Stimulated activated CD4-positive, alpha-beta T cell treated with anti-CD3 and anti-CD28 coated beads, Interleukin-2, amount 100 ng/mL, for 48 hours (primary cell): ENCODE results near the gene BCAR3.
"Not testable (repeated sequence)": the region's sequence is repeated elsewhere in the genome, so short reads cannot be mapped to it uniquely, and the experiment has no call there.

Source experiments
- DNase-seq, 2 donors: peaks; one replicate each; pipeline ENCODE4 v3.0.0-alpha.2; 2020

BCAR3 gene

DNA sequence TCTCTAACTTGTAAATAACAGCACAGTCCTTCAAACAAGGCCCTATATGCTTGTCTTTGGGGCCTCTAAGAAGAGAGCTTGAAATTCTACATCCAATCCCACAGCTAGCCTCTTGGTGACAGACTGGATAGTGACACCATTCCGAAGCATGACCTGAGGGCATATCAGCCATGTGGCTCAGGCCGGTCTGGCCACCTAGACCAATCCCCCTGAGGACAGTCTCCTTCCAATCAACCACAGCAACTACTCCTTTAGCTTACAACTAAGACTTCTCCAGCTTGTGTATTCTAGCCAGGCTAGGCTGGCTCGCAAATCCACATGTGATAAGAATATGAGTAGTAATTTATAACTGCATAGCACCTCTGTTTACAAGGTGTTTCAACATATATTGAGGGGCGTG, 14.0 kb downstream of the BCAR3 start:
- no peak for DNase-seq

DNA sequence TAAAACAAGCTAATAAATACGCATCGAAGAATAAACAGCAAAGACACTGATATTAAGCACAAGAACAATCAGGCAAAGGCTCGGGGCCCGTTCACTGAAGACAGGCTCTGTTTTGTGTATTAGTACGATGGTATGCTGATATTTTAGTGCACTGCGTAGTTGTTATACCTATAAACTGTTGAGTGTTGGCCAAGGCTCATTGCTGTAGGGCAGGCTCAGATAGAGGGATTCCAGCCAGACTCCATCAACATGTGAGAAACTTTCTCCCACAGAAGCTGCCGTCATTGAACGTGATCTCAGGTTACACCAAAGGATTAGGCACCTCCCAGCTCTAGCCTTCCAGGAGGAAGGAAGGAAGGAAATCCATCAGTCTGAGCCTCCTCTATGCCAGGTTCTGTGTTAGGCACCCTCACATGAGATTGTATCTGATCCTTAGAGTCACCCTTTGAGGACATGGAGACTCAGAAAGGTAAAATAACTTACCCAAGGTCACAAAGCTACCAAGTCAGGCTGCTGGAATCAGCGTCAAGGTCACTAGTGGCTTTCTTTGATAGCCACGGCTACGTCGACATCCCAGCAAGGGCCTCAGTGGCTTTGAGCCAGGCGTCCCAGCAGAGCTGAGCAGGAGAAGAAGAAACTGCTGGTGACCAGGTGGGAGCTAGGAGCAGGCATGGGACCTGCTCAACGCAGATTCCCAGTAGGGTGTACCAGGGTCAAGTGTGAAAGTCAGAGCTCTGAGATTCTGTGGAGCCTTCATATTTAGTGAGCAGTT, 14.8 kb downstream of the BCAR3 start:
- no peak for DNase-seq

DNA sequence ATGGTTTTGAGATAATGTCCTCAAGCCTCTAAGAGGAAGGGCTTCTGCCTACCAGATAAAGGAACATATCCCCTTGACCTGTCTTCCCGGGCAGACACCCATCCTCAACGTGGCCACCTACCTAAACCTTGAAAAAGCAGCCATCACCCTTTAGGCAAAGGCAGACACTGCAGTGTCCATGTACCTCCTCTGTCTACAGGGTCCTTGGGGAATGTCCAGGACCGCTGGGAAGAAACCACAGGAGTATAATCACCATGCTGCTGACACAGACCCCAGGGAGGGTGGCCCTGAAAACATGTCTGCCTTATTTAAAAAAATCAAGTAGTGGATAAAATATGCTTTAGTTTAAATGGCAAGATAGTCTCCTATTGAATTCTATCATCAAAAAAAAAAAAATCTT, 16.6 kb downstream of the BCAR3 start:
- no peak for DNase-seq

DNA sequence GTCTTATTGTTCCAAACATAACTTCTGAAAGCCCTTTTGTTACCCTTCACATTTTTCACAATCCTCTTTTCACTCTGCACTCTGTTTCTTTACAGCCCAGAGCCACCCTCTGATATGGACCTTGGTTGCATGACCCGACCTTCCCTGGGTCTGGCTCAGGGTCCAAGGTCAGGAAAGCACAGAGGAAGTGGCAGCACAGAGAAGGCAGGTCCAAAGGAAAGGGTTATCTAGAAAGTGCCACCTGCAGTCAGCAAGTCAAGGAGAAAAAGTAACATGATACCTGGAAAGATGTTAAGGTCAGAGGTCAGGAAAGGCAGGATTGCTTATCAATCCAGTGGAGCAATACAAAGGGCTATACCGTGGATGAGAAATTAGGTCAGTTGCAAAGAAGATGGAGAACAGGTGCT, 18.4 kb downstream of the BCAR3 start:
- no peak for DNase-seq

DNA sequence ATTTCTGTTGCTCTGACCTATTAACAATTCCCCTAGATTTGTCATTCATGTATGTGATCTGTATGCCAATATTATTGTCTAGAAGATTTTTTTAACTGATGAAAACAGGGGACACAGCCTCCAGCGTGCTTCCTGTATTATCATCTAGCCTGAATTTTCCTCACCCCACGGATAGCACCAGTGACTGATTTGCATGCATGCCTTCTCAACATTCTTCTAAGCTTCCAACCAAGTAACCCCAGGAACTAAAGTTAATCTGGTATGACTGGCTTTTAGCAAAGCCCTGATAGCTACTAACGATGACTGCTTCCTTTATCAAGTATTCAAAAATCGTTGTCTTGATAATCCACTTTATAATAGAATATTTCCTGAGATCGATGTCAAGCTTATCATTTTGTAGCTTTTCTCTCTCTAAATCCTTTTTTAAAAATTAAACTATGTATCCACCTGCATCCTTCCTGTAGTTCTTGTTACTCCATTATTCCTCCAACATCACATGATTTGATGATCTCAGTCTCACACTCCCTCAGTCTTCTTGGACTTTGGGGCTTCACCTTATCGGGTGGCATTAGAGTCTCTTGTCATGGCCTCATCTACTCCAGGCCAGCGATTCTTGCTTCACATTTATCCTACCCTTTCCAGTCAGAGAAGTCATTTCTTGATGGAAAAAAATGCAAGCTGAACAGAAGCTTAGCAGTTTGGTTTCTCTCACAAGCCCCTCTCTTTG, 19.0 kb downstream of the BCAR3 start:
- DNase-seq, result no peak

DNA sequence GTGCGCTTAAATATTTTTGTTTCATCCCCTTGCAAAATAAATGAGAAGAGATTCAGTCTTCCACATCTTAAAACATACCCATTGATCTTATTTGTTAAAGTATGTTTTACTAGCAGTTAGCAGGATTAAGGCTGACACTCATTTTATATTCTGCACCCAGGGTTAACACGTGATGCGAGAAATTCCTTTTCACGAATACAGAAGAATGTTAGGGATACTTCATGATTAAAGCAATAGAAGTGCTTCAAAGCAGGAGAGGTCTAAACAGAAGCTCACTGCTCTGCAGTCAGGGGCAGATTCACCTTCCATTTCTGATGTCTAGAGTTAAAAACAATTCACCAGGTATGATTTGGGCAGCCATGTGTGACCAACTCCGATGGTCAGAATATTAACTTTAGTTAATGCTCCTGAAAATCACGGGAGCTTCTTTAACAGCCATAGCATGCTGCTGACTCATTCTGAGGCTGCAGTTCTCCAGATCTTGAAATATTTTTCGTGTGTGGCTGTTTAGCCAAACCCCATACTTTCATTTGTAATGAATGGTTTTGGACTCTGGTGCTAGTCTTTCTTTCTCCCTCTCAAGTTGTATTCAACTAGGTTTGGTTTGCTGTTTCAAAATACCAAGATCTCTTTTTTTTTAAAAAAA, 19.7 kb downstream of the BCAR3 start:
- no peak for DNase-seq

DNA sequence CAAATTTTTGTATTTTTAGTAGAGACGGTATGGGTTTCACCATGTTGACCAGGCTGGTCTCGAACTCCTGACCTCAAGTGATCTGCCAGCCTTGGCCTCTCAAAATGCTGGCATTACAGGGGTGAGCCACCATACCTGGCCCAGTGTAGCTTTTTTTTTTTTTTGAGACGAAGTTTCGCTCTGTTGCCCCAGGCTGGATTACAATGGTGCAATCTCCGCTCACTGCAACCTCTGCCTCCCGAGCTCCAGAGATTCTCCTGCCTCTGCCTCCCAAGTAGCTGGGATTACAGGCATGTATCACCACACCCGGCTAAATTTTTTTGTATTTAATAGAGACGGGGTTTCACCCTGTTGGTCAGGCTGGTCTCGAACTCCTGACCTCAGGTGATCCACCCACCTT, 20.3 kb downstream of the BCAR3 start:
- DNase-seq, result not testable (repeated sequence)

DNA sequence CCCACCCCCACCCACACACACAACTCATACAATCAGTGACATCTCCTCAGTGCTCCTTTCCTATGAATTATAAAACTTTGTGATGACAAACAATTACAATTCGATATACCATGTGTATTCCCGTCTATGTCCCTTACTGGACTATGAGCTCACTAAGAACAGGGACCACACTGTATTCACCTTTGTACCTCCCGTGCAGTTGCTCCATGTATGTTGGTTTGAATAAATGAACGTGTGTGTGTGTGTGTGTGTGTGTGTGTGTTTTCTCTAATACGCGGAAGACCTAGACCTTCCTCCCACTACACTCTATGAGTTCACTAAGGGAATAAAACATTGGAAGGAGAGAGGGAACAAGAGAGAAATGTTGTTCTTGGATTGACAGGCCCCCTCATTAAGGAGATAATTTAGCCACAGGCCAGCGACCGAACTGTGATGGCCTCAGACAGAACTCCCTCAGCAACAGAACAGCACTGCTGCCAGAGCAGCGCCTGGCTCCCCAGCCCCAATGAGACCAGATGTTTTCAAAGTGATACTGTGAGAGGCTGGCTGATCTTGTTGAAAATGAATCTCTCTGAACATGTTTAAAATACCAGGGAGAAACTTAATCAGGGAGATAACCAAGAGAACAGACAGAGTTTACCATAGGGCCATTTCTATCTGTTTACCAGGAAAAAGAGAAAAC, 21.7 kb downstream of the BCAR3 start:
- DNase-seq, result no peak

DNA sequence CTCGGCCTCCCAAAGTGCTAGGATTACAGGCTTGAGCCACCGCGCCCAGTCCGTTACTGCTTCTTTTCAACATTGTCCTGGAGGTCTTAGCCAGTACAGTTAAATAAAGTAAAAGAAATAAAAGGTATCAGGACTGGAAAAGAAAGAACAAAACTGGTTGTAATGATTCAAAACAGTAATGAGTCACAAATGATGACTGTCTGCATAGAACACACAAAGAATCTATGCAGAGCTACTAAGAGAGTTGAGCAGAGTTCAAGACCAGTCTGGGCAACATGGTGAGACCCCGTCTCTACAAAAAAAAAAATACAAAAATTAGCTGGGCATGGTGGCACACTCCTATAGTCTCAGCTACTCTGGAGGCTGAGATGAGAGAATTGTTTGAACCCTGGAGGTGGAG, 23.4 kb downstream of the BCAR3 start:
- DNase-seq, result no peak

DNA sequence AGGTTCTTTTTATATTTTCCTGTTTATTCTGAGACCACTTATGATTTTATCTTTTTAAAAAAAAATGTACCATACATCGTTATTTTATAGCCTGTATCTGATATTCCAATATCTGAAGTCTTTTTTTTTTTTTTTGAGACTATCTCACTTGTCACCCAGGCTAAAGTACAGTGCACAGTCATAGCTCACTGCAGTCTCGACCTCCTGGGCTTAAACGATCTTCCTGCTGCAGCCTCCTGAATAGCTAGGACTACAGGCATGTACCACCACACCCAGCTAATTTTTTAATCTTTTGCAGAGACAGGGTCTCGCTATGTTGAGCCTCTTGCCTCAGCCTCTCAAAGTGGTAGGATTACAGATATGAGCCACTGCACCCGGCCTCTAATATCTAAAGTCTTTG, 25.1 kb downstream of the BCAR3 start:
- no peak for DNase-seq

DNA sequence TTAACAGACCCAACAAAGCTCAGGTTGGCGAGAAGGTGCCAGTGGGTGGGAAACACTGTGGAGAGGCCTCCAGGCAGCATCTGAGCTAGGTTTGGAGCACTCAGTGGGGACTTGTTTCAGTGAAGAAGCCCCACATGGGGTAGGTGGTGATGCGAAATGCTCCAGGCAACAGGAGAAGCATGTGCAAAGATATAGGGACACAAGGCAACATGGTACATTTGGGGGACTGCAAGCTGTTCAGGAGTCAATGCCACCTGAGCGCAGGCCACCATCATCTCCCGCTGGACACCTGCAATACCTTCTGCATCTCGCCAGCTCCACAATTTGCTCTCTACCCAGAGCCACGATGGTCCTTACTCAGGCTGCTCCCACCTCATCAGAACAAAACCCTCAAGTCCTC, 28.0 kb downstream of the BCAR3 start:
- no peak for DNase-seq

DNA sequence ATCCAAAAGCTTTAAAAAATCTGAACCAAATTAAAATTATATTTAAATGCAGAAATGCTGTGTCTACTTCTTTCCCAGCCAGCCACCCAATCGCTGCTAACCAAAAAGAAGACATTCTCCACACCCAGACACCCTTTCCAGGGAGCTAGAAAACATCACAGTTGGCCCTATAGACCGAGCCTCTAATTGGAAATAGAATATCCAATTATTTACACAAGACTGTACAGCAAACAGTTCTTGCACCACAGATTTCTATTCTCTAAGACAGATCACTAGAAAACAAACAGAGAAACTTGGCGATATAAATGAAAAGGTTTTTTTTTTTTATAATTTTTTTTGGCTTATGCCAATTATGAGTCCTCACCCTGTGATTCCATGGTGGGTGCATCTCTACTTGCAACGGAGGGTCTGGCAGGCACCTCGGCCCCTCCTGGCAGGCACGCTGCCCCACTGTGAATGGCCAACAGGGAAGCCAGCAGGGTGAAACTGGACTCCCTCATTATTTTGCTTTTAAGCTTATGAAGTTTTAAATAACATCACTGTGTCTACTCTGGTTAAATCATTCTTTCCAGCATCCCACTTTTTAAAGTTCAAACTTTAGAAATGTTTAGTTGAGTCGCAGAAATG, 29.2 kb downstream of the BCAR3 start:
- no peak for DNase-seq

DNA sequence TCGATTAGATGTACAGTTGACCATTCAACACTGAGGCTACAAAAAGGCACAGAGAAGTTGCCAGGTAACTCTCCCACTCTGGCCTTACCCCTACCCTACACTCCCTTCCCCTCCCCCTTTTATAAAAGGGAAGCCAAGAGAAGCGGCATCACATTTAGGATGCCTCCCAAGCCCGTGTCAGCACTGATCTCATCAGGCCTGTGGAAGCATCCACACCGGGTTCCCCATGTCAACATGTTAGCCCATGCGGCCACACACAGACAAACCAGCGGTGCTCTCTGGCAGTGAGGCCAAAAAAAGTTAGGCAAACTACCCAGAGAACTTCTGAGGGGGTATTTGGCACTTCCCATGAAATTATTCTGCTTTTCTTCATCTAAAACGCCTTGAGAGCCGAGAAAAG, 29.9 kb downstream of the BCAR3 start:
- no peak for DNase-seq

DNA sequence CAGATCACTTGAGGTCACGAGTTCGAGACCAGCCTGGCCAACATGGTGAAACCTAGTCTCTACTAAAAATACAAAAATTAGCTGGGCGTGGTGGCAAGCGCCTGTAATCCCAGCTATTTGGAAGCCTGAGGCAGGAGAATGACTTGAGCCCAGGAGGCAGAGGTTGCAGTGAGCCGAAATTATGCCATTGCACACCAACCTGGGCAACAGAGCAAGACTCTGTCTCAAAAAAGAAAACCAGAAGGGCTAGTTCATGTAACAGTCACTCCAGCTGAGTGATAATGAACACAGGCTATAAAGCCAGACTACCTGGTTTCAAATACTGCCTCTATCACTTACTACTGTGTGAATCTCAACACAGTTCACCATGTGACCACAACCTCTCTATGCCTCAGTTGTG, 31.5 kb downstream of the BCAR3 start:
- DNase-seq, result not testable (repeated sequence)

DNA sequence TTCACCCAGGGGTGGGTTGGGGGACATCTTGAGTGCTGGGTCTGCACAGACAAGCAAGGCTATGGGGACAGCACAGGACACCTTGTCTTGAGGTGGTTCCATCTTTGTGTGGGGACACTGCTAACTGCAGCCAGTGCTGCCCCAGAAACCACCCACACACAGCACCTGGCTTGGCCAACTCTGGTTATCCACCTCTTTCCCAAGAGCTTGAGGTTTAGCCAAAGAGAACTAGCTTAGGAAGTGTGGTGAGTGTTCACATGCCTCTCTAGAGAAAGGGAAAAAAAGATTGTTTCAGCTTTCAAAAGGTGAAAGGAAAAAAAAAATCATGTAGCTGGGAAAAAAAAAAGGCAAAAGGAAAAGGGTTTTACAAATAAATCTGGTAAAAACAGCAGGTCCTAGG, 32.4 kb downstream of the BCAR3 start:
- no peak for DNase-seq

DNA sequence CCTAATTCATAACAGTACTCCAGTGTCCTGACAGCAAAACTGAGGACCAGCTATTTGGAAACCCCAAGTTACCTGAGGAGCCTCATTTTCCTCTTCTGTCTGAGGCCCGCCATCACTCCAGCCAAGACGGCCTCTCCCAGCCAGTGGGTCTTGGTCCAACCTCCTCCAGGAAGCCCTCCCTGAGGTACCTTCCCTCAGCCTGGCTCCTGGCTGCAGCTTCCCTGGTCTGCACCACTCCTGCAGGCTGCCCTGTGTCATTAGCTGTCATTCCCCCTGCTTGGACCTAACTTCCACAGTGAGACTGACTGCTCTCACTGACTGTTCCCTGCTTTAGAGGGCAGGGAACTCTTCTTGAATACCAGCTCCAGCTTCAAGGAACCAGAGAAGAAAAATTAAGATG, 33.0 kb downstream of the BCAR3 start:
- DNase-seq, result no peak

DNA sequence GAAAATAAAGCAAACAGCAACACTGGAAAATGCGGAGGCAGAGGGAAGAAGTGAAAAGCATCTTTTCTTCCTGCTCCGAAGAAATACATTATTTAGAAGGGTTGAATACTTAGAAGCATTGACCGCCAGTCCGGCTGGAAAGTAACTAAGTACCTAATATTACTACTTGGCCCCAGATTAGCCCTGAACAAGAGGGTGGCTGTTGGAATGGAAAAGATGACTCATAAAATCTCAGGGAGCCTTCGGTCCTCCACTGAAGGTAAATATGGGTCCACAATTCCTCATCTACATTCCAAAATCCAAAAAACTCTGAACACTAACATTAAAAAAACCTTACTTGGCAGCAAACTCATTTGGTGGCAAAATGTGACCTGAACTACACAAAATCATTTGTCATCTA, 40.1 kb downstream of the BCAR3 start:
- DNase-seq, result no peak

DNA sequence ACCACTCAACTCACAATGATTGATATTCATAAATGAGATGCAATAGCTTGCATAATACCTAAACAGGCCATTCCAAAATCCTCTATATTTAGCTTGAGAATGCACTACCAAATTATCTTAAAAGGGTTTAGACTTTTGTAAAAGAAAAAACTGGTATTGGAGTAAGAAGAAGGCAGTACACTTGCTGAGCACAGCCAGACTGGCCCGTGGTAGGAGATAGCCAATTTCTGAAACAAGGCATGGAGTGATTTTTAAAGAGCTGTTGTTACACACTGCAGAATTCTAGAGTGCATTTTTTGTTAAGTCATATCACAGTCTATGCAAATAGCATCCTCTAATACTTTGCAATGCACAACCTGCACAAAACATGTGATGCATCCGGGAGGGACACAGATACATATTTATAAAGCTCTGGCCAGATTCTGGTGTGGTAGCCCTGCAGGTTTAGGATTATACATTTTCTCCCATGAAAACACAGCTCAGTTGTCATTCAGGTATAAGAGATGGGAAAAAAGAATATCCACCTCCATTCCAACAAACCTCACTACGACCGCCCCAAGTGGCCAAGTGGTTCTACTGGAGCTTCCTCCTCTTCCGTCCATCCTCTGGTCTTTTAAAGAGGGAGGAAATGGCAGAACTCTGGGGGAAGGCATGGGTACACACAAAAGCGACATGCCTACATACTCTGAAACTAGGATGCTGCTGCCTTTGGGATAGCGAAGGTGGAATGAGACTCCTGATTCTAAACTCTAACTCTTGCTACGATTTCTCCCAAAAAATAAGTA, 40.8 kb downstream of the BCAR3 start:
- DNase-seq, result no peak

DNA sequence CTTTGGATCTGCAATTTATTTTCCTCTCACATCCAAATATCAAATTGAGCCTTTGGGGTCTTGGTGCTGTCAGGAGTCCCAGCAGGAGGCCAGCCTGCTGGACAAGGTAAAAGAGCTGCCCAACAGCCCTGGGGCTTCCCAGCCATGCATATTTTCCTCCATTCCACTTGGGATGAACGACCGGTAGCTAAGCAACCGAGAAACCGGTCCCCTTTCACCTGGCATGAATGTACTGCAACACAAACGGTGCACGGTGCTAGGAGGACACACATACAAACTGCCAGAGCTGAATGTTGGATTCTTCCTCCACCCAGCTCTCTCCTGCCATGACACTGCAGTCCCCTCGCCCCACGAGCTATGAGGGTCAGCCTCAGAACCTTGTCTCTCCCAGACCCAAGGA, 42.7 kb downstream of the BCAR3 start:
- no peak for DNase-seq

DNA sequence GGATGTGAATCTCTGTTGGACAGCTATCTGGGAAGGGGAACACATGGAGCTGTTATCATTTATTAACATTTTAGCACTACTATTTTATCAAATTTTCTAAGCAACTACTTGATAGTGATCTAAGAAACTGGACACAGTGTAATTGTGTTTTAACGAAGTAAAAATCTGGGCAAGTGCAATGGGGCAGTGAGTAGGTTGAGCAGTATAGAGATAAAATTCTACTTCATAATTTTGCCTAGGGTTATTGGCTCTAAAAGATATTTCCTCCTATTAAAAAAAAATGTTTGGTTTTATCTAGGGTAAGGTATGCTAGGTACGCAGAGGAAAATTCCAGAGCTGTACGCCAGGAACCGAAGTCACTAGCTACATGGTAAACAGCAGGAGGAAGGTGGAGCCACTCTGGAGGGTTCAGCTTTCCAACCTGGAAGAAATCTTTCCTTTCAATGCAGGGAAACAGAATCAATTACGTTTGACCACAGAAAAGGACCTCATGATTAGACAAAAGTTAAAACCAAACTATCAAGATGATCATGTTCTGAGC, 43.3 kb downstream of the BCAR3 start:
- DNase-seq, result no peak

DNA sequence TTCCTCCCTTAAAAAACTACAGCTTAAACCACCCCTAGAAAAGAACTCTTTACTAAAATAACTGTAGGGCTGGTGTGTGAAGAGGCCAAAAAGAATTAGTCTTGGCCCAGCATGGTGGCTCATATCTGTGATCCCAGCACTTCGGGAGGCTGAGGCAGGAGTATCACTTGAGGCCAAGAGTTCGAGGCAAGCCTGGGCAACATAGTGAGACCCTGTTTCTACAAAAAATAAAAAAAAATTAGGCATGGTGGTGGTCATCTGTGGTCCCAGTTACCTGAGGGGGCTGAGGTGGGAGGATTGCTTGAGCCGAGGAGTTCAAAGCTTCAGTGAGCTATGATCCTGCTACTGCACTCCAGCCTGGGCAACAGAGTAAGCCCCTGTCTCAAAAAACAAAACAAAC, 44.9 kb downstream of the BCAR3 start:
- no peak for DNase-seq
